HPDE6-E6E7 (cell line): ENCODE data around the gene GLYAT.
"Not testable (repeated sequence)": the region's sequence is repeated elsewhere in the genome, so short reads cannot be mapped to it uniquely, and the experiment has no call there.

Source experiments
- DNase-seq: peaks from one replicate; pipeline ENCODE4 v3.0.0; 2011; ENCODE audit warnings: missing footprints; ENCODE audit errors: extremely low spot score

GLYAT gene

GRCh38 chr11:58677536-58677935 is 54.2 kb downstream of the GLYAT start:
- DNase-seq: not testable (repeated sequence)

DNA sequence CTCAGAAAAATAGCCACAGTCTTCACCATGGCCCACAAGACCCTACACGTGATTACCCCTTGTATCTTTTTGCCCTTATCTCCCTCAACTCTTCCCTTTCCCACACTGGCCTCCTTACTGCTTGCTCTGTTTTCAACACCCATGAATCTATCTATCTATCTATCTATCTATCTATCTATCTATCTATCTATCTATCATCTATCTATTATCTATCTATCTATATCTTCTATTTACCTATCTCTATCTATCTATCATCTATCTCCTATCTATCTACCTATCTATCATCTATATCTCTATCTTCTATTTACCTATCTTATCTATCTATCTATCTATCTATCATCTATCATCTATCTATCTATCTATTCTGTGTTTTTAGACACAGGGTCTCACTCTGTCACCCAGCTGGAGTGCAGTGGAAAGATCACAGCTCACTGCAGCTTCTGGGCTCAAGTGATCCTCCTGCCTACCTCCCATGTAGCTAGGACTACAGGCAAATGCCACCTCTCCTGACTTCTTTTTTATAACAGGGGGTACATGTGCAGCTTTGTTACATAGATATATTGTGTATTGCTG is 55.1 kb downstream of the GLYAT start:
- no peak for DNase-seq

DNA sequence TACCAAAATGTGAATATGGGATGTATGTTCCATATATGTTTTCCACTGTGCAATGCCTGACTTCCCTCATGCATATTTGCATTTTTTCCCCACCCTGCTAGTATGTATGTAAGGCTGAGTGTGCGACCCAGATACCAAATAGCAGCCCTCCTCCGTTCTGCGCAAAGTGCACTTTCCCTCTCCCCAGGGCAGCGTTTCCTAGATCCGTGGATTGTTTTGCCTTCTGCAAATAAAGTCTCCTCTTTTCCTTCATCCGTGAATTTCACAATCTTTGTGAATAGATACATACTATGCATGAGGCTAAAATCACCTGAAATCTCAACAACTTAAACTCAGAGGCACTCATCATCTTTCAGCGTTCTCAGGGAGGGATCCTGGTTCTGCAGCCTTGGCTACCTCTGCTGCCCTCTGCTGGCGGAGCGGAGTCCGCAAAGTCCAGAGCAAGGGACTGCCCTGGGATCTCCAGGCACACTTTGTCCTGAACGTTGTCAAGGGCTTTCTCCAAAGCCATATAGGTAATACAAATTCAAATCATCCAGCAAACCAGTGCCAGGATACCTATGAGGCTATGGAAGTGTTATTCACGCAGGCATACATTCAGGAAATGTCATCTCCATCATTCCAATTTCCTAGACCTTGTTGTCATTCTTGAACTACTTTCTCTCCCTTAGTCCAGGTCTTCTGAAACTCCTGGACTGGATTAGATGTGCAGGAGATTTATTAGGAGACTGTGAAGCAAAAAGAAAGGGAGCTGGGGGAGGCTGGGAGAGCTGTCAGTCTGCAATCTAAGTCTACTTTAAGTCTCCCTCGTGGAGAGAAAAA is 56.2 kb downstream of the GLYAT start:
- peak; percentile 77 for DNase-seq

DNA sequence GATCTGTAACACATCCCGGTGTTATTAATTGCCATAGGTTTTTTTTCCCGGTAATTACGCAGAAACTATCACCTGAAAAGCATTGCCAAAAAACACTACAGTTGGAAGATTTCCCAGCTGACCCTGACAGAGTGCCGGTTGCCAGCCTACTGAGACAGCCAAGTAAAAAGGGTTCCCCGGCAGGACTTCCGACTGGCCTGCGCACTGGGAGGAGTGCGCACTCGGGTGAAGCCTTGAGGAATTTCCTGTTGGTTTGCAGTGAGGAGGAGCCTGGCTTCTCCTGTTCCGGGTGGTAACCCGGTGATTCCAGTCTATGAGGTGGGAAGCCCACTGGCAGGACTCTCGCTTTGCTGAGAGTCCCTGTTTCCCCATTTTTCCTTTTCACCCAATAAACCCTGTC is 57.1 kb downstream of the GLYAT start:
- no peak for DNase-seq

GRCh38 chr11:58671983-58672633 is 59.6 kb downstream of the GLYAT start:
- DNase-seq: no peak

DNA sequence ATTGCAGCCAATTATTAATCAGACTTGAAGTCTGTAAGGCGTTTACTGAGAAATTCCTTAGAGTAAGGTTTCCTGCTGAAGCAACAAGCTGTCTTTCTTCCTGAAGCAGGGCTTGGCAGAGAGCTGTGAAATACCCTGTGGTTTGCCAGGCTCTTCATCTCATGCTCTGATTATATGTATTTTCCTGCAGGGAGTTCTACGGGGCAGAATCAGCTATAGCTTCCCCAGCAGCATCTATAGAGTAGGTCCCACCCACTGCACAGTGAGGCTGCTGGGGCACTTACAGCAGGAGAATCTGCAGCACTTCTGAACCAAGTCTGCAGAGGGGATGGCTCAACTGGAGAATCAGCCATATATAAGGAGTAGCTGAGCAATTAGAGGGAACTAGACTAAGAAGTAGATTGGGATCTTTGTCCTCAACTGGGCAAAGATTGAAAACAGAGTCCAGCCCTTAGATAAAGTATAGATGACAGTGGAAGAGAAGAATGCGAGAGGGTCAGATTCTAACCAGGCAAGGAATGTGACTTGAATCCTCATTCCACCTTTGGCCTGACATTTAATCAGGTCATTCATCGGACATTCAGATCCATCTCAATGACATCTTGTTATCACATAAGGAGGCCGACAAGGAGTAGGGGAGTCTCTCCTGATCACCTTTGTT is 71.7 kb downstream of the GLYAT start:
- no peak for DNase-seq

DNA sequence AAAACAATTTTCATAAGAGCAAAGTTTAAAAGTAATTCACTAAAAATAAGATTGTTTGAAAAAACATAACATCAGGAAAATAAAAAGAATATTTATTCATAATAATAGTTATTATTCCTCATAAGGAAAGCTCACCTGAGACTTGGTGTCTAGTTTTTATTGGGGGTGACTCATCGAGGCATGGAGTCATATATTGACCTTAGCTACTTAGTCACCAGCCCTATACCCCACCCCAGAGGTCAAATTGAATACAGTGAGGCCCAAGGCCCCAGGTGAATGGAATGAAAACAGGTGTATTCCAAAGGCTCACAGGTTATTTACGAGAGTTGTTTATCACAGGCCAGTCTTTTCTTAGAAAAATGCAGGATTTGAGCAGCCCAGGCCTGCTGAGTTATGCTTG is 72.3 kb downstream of the GLYAT start:
- DNase-seq: peak; percentile 69
